ENCODE results near the gene CGB3. TPM values are rescaled to one million over a fixed set of nuclear protein-coding genes. Genes with fewer than 3 reads are reported as not detected.

The CGB3 gene
- total RNA-seq, 2 experiments from 2014 or later, result not detected

- POLR2A ChIA-PET, result no interaction called here
- H3K9me3 Mint-ChIP-seq, result no peaks in the 10 kb centered on the region
Observed at GRCh38 chr19:49017666-49018351, 6.3 kb downstream of the CGB3 start.

DNA sequence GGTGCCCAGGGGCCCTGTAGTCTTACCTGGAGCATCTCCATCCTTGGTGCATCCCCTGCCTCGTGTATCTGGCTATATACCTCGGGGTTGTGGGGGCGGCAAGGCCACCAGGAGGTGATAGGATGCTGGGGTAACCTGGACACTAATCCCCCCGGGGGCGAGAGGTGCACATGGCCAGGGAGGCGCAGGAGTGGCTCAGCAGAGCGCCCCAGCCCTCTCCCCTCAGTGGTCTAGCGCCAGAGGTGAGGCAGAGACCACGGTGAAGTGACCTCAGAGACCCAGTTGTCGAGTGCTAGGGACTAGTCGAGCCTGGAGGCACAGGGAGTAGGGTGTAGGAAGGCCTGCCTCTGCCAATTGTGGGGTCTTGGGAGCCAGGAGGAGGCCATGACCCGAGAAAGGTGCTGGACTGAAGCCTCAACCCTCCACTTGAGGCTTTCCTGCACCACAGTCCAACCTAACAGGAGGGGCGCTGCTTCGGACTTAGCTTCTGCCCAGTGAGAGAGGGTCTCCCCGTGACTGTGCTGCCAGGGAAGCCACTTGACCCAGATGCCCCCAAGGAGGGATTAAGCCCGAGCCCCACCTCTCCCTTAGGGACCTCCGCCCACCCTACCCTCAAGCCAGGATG lies 7.0 kb downstream of the CGB3 start, which contains the start of gene LHB:
LHB (minus strand) TSS at position 51 of the 625 bp plus-strand sequence; CDS start at position 41, 10 bp downstream.
- peaks cover 9% of the 10 kb centered on the region for H3K36me3 Mint-ChIP-seq (ENCODE audit: low read depth)
- no peak within 1 kb of the TSS for H3K27ac Mint-ChIP-seq
- H3K4me1 Mint-ChIP-seq, result peaks cover 31% of the 10 kb centered on the region
- no peaks in the 10 kb centered on the region for H3K9me3 Mint-ChIP-seq
- H3K4me3 Mint-ChIP-seq, result peak within 1 kb of the TSS; percentile 72
- peaks cover 26% of the 10 kb centered on the region for H3K27me3 Mint-ChIP-seq
- DNase-seq, result no peak
- POLR2A ChIA-PET, result no interaction called here
- CTCF ChIA-PET, result interaction anchor here (0.7 to 3.6 kb wide), 6 partner anchors 9 to 117 kb away, joined by 3 to 23 read pairs (median 8); partner anchors contain the start of genes CGB2, GYS1 and RUVBL2

More at GRCh38 chr19:49017666-49018351, 6.3 kb downstream of the CGB3 start:
- Mint-ChIP-seq H3K4me1 (peaks cover 31% of the 10 kb centered on the region), H3K27ac (no peak overlapping the region), H3K36me3 (ENCODE audit: low read depth) (peaks cover 9% of the 10 kb centered on the region), H3K27me3 (peaks cover 26% of the 10 kb centered on the region), H3K4me3 (peak overlapping the region; percentile 72)
- DNase-seq, result peak; percentile 62
- CTCF ChIA-PET, result interaction anchor here (0.7 to 3.6 kb wide), 8 partner anchors 9 to 117 kb away, joined by 3 to 23 read pairs (median 4); partner anchors contain the start of genes CGB2, FTL, GYS1 and RUVBL2

- Mint-ChIP-seq H3K4me3 (no peak overlapping the region), H3K27me3 (peaks cover 24% of the 10 kb centered on the region), H3K27ac (no peak overlapping the region), H3K36me3 (ENCODE audit: low read depth) (peaks cover 9% of the 10 kb centered on the region), H3K4me1 (peaks cover 27% of the 10 kb centered on the region), H3K9me3 (no peaks in the 10 kb centered on the region)
- CTCF ChIA-PET, result interaction anchor here (0.6 kb wide), 1 partner anchor 11 kb away, joined by 3 read pairs; no protein-coding TSS in a partner anchor
- DNase-seq, result no peak
- POLR2A ChIA-PET, result no interaction called here
Observed at GRCh38 chr19:49016067-49016839, 7.9 kb downstream of the CGB3 start.

DNA sequence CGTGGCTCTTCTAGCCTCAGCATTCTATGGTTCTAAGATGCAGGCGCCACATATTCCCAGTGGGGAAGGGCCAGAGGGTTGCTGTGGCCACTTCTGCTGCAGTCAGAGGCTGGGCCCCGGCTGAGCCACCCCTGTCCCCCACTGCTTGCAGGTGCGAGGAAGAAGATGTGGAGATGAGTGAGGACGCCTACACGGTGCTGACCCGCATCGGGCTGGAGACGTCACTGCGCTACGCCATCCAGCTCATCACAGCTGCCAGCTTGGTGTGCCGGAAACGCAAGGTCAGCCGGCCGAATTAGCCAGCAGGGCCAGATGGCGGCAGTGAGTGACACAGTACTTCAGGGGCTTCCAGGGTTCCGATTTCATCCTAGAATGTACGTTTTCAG lies 9.3 kb downstream of the CGB3 start:
- H3K36me3 Mint-ChIP-seq (ENCODE audit: low read depth), result peaks cover 11% of the 10 kb centered on the region
- ChIA-PET CTCF (interaction anchor here (1.2 to 2.2 kb wide), 3 partner anchors 17 to 41 kb away, joined by 3 to 7 read pairs (median 5); partner anchors contain the start of genes CGB2 and RUVBL2), POLR2A (no interaction called here)
- H3K4me1 Mint-ChIP-seq, result peaks cover 17% of the 10 kb centered on the region
- H3K27me3 Mint-ChIP-seq, result peaks cover 16% of the 10 kb centered on the region
- no peak for DNase-seq
- no peak overlapping the region for H3K27ac Mint-ChIP-seq
- no peaks in the 10 kb centered on the region for H3K9me3 Mint-ChIP-seq
- H3K4me3 Mint-ChIP-seq, result no peak overlapping the region

DNA sequence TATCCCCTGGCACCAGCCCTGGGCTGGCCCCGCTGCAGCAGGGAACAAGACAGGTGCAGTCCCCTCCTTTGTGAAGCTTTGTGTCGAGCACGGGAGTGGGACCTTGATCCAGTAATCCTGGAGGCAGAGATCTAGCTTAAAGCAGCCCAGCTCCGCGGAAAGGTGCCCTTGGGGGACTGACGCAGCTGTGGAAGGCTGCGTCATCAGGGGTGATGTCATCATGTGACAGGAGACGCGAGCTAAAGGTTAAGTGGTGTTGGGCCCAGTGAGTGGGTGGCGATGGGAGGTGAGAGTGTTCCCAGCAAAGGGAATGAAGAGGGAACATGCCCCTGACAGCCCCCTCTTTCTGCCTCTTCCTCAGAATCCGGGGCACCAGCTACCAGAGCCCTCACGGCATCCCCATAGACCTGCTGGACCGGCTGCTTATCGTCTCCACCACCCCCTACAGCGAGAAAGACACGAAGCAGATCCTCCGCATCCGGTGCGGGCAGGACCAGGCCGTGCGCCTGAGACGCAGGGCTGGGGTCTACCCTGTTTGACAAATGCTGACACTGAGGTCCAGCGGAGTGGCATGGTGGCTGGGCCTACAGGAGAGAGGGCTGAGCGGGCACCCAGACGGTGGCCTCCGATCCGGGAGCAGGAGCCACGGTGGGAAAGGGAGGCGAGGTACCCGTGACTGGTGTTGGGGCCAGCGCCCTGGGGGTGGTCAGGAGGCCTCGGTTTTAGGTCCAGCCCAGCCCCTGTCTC lies 9.8 kb downstream of the CGB3 start:
- peaks cover 12% of the 10 kb centered on the region for H3K27me3 Mint-ChIP-seq
- H3K9me3 Mint-ChIP-seq, result no peaks in the 10 kb centered on the region
- H3K4me1 Mint-ChIP-seq, result peaks cover 16% of the 10 kb centered on the region
- CTCF ChIA-PET, result interaction anchor here (0.6 to 2.2 kb wide), 6 partner anchors 14 to 182 kb away, joined by 3 to 7 read pairs (median 4); partner anchors contain the start of genes CGB2 and RUVBL2
- H3K27ac Mint-ChIP-seq, result no peak overlapping the region
- H3K36me3 Mint-ChIP-seq (ENCODE audit: low read depth), result peaks cover 13% of the 10 kb centered on the region
- POLR2A ChIA-PET, result no interaction called here
- DNase-seq, result no peak
- no peak overlapping the region for H3K4me3 Mint-ChIP-seq

- no peak overlapping the region for H3K27ac Mint-ChIP-seq
- DNase-seq, result no peak
- H3K4me3 Mint-ChIP-seq, result no peak overlapping the region
- ChIA-PET CTCF (interaction anchor here (0.8 to 2.1 kb wide), 2 partner anchors 11 to 18 kb away, joined by 3 to 7 read pairs; partner anchors contain the start of gene RUVBL2), POLR2A (no interaction called here)
- peaks cover 13% of the 10 kb centered on the region for H3K36me3 Mint-ChIP-seq (ENCODE audit: low read depth)
- H3K4me1 Mint-ChIP-seq, result no peaks in the 10 kb centered on the region
- H3K27me3 Mint-ChIP-seq, result no peaks in the 10 kb centered on the region
- H3K9me3 Mint-ChIP-seq, result no peaks in the 10 kb centered on the region
Observed at GRCh38 chr19:49011194-49011593, 12.9 kb downstream of the CGB3 start.

GRCh38 chr19:49010453-49010852 lies 13.7 kb downstream of the CGB3 start:
- H3K9me3 Mint-ChIP-seq, result no peaks in the 10 kb centered on the region
- ChIA-PET POLR2A (no interaction called here), CTCF (interaction anchor here (0.8 to 2.1 kb wide), 2 partner anchors 12 to 17 kb away, joined by 3 to 7 read pairs; partner anchors contain the start of gene RUVBL2)
- H3K4me3 Mint-ChIP-seq, result no peak overlapping the region
- no peaks in the 10 kb centered on the region for H3K4me1 Mint-ChIP-seq
- no peak overlapping the region for H3K27ac Mint-ChIP-seq
- H3K36me3 Mint-ChIP-seq (ENCODE audit: low read depth), result peaks cover 9% of the 10 kb centered on the region
- DNase-seq, result no peak
- no peaks in the 10 kb centered on the region for H3K27me3 Mint-ChIP-seq

DNA sequence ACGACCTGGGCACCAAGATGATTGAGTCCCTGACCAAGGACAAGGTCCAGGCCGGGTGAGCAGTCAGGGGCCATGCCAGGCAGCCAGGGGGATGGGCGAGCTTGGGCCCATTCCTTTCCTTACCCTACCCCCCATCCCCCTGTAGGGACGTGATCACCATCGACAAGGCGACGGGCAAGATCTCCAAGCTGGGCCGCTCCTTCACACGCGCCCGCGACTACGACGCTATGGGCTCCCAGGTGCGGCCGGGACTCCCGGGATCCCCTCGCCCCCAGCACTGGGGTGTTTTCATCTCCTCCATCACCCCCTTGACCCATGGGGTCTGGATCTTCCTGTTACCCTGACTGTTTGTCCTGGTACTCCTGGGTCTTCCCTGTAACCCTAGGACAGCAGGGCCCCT lies 14.3 kb downstream of the CGB3 start:
- ChIA-PET POLR2A (interaction anchor here (0.5 kb wide), 1 partner anchor 110 kb away, joined by 4 read pairs; the partner anchor contains the start of gene NUCB1), CTCF (interaction anchor here (2.1 to 6.8 kb wide), 2 partner anchors 12 to 17 kb away, joined by 7 to 36 read pairs; partner anchors contain the start of genes GYS1 and RUVBL2)

GRCh38 chr19:49006905-49007304 lies 17.2 kb downstream of the CGB3 start:
- Mint-ChIP-seq H3K36me3 (ENCODE audit: low read depth) (peaks cover 18% of the 10 kb centered on the region), H3K9me3 (no peaks in the 10 kb centered on the region), H3K27me3 (no peaks in the 10 kb centered on the region), H3K27ac (no peak overlapping the region), H3K4me1 (no peaks in the 10 kb centered on the region), H3K4me3 (no peak overlapping the region)
- ChIA-PET POLR2A (no interaction called here), CTCF (interaction anchor here (1.9 to 6.8 kb wide), 4 partner anchors 9 to 14 kb away, joined by 6 to 36 read pairs (median 11); partner anchors contain the start of genes GYS1, LHB and RUVBL2)
- no peak for DNase-seq

More for the DNA sequence above, 14.3 kb downstream of the CGB3 start:
- Mint-ChIP-seq H3K9me3 (no peaks in the 10 kb centered on the region), H3K36me3 (ENCODE audit: low read depth) (peaks cover 14% of the 10 kb centered on the region), H3K27me3 (no peaks in the 10 kb centered on the region), H3K4me1 (no peaks in the 10 kb centered on the region), H3K4me3 (no peak overlapping the region), H3K27ac (no peak overlapping the region)
- DNase-seq, result no peak

GRCh38 chr19:49004964-49005614 lies 19.0 kb downstream of the CGB3 start:
- DNase-seq, result no peak
- Mint-ChIP-seq H3K27ac (no peak overlapping the region), H3K36me3 (ENCODE audit: low read depth) (peaks cover 15% of the 10 kb centered on the region), H3K27me3 (no peaks in the 10 kb centered on the region), H3K9me3 (no peaks in the 10 kb centered on the region), H3K4me3 (no peak overlapping the region), H3K4me1 (no peaks in the 10 kb centered on the region)
- CTCF ChIA-PET, result interaction anchor here (0.7 to 6.8 kb wide), 3 partner anchors 9 to 12 kb away, joined by 3 to 36 read pairs (median 6); partner anchors contain the start of genes GYS1 and RUVBL2
- POLR2A ChIA-PET, result no interaction called here

- H3K27me3 Mint-ChIP-seq, result no peaks in the 10 kb centered on the region
- peaks cover 6% of the 10 kb centered on the region for H3K4me1 Mint-ChIP-seq
- CTCF ChIA-PET, result interaction anchor here (0.8 to 6.8 kb wide), 3 partner anchors 9 to 15 kb away, joined by 3 to 36 read pairs (median 4); partner anchors contain the start of genes GYS1 and RUVBL2
- DNase-seq, result no peak
- H3K27ac Mint-ChIP-seq, result no peak overlapping the region
- peaks cover 18% of the 10 kb centered on the region for H3K36me3 Mint-ChIP-seq (ENCODE audit: low read depth)
- H3K4me3 Mint-ChIP-seq, result no peak overlapping the region
- POLR2A ChIA-PET, result no interaction called here
- no peaks in the 10 kb centered on the region for H3K9me3 Mint-ChIP-seq
Observed at GRCh38 chr19:49004133-49004532, 20.0 kb downstream of the CGB3 start.

Measured in activated CD4-positive, alpha-beta T cell treated with anti-CD3 and anti-CD28 coated beads, Interleukin-2, amount 10 ng/mL, durations not matched to agents 7 days and 5 days (primary cell).